ENCODE measurements around the gene CHD5. TPM values are rescaled to one million over a fixed set of nuclear protein-coding genes. Genes with fewer than 3 reads are reported as not detected.

CHD5 gene
- total RNA-seq, 4 donors from 2014 or later: 0.38 to 0.62 TPM; not detected in 2

- 90 to 95% methylated on average over 6 to 10 of the region's 17 CpGs for WGBS, 2 donors
- H3K9me3 ChIP-seq: no peaks in the 10 kb centered on the region
- intact Hi-C loops (cut with DNase I): no loop called here
- DNase-seq: no peak
- no peaks in the 10 kb centered on the region for H3K27me3 ChIP-seq
- H3K4me1 ChIP-seq: no peaks in the 10 kb centered on the region
- H3K27ac ChIP-seq: no peak overlapping the region
- TF ChIP-seq CTCF (IDR thresholded peaks at IDR 0.05) (no peak), POLR2A (IDR thresholded peaks at IDR 0.05) (no peak)
- H3K4me3 ChIP-seq: no peak overlapping the region
- H3K36me3 ChIP-seq: no peaks in the 10 kb centered on the region
Measured at GRCh38 chr1:6072774-6073479, 107.2 kb downstream of the CHD5 start.

- no peaks in the 10 kb centered on the region for H3K36me3 ChIP-seq
- no peak for DNase-seq
- 79 to 88% methylated on average over 2 to 7 of the region's 13 CpGs for WGBS, 2 donors
- H3K27ac ChIP-seq: no peak overlapping the region
- intact Hi-C loops (cut with DNase I): no loop called here
- no peak for TF ChIP-seq CTCF (IDR thresholded peaks at IDR 0.05)
- H3K27me3 ChIP-seq: no peaks in the 10 kb centered on the region
- H3K9me3 ChIP-seq: no peaks in the 10 kb centered on the region
- H3K4me1 ChIP-seq: no peaks in the 10 kb centered on the region
- H3K4me3 ChIP-seq: no peak overlapping the region
Measured at GRCh38 chr1:6071219-6071618, 108.9 kb downstream of the CHD5 start.

GRCh38 chr1:6070450-6070974 lies 109.6 kb downstream of the CHD5 start:
- Histone ChIP-seq H3K27me3 (no peaks in the 10 kb centered on the region), H3K9me3 (no peaks in the 10 kb centered on the region), H3K4me1 (no peaks in the 10 kb centered on the region), H3K36me3 (no peaks in the 10 kb centered on the region), H3K4me3 (no peak overlapping the region), H3K27ac (no peak overlapping the region)
- 78% methylated on average over 9 of the region's 9 CpGs for WGBS, 2 donors
- intact Hi-C loops (cut with DNase I): no loop called here
- TF ChIP-seq POLR2A (IDR thresholded peaks at IDR 0.05) (no peak), CTCF (IDR thresholded peaks at IDR 0.05) (no peak)
- no peak for DNase-seq

GRCh38 chr1:6069573-6069972 lies 110.5 kb downstream of the CHD5 start:
- no peak for TF ChIP-seq POLR2A (IDR thresholded peaks at IDR 0.05)
- WGBS, 2 donors: 79 to 84% methylated on average over 6 to 11 of the region's 14 CpGs

GRCh38 chr1:6068932-6069331 lies 111.2 kb downstream of the CHD5 start:
- H3K36me3 ChIP-seq: no peaks in the 10 kb centered on the region
- no peak overlapping the region for H3K4me3 ChIP-seq
- no peak for DNase-seq
- intact Hi-C loops (cut with DNase I): no loop called here
- 89% methylated on average over 6 of the region's 9 CpGs; no CpG with 5 or more reads in 1 of the 2 donors for WGBS, 2 donors
- H3K27me3 ChIP-seq: no peaks in the 10 kb centered on the region
- H3K9me3 ChIP-seq: no peaks in the 10 kb centered on the region
- no peaks in the 10 kb centered on the region for H3K4me1 ChIP-seq
- TF ChIP-seq CTCF (IDR thresholded peaks at IDR 0.05): no peak
- H3K27ac ChIP-seq: no peak overlapping the region

More at GRCh38 chr1:6069573-6069972, 110.5 kb downstream of the CHD5 start:
- no peaks in the 10 kb centered on the region for H3K27me3 ChIP-seq
- intact Hi-C loops (cut with DNase I): no loop called here
- H3K9me3 ChIP-seq: no peaks in the 10 kb centered on the region
- H3K4me3 ChIP-seq: no peak overlapping the region
- no peak overlapping the region for H3K27ac ChIP-seq
- H3K4me1 ChIP-seq: no peaks in the 10 kb centered on the region
- H3K36me3 ChIP-seq: no peaks in the 10 kb centered on the region
- DNase-seq: no peak

Measured in esophagus squamous epithelium (tissue), 5 donors.